Activated CD4-positive, alpha-beta T cell treated with anti-CD3 and anti-CD28 coated beads for 4 hours (primary cell): ENCODE data around the gene HOXD11.

Experiments
- DNase-seq, 2 donors: peaks; one replicate each; pipeline ENCODE4 v3.0.0-alpha.2; 2020

HOXD11 gene

GRCh38 chr2:176151442-176152287 is 44.6 kb downstream of the HOXD11 start, which contains the start of gene HOXD4:
Gene HOXD4 (plus strand): TSS chr2:176151550. CDS start chr2:176151634, 84 bp downstream.
- DNase-seq = no peak

DNA sequence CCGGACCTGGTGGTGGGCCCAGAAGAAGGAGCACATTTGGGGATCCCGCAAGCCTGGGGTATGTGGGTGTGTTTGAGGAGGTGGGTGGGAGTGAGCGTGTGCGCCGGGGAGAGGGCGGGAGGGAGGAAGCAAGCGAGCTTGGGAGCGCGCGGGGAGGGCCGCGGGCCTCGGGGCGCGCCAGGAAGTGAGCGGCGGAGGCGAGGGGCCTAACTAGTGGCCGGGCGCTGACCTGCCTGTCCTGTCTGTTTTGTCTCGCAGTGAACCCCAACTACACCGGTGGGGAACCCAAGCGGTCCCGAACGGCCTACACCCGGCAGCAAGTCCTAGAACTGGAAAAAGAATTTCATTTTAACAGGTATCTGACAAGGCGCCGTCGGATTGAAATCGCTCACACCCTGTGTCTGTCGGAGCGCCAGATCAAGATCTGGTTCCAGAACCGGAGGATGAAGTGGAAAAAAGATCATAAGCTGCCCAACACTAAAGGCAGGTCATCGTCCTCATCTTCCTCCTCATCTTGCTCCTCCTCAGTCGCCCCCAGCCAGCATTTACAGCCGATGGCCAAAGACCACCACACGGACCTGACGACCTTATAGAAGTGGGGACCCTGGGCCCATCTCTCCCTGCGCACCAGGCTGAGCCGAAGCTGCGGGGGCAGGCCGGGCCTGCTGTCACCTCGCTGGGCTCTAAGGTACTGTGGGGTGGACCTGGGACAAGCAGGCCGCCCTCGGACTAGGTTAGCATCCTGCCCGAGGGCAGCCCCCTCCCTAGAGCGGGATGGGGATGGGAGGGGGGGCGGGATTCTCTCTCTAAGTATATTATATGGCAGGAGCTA is 45.5 kb downstream of the HOXD11 start:
- DNase-seq = no peak

DNA sequence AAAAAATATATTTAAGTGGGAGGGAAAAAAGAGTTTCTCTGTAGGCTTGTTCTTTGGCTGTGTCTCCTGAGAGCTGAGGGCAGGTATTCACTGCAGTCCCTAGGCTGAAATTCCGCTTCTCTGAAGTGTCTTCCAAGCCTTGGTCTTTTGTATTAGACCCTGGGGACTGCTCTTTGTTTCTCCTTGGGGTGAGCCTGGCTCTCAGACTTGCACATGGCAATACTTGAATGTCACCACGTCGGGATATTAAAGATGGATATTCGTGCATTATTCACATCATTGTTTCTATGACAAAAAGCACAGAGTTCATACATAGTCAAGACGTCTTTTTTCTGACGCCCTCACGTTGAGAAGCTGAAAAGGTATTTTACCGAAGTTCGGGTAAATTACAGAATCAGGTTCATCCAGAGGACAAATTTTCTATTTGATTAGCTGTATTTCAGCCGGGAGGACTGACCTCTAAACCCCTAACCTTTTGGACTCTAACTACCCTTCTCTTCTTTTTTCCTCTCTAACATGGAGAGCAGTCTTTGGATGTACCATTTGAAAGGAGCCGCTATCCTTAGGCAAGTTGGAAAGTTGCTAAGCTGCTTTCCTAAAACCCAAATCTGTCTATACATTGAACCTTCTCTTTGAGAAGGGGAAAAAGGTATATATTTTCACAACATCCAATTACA is 47.6 kb downstream of the HOXD11 start:
- no peak for DNase-seq

- DNase-seq = no peak
Observed at GRCh38 chr2:176155356-176156044, 48.4 kb downstream of the HOXD11 start.

DNA sequence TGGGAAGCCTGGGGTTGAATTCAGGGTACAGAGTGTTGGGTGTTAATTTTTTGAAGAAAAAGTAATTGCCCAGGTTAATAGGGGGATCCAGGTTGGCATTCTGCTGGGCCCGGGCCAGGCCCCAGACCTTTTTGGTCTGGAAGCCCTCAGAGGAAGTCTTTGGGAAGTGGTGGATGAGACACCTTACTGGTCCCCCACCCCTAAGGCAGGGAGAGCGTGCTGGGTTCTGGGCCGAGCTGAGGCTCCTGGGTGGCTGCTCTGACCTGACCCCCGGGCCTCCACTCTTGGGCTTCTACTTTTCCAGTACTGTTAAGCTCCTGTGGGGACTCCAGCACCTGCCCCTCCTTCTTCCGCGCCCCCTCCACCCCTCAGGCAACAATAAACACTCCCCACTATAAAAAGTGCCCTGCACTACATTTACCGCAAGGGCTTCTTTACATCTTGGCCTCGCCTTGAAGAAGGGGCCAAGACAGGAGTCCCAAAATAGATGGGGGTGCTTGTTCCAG is 49.3 kb downstream of the HOXD11 start:
- no peak for DNase-seq

- DNase-seq = no peak
Observed at GRCh38 chr2:176156807-176157498, 49.9 kb downstream of the HOXD11 start, which contains the start of gene HOXD3. Gene HOXD3 (plus strand): TSS chr2:176157307. CDS start chr2:176169115, 11,808 bp downstream.

DNA sequence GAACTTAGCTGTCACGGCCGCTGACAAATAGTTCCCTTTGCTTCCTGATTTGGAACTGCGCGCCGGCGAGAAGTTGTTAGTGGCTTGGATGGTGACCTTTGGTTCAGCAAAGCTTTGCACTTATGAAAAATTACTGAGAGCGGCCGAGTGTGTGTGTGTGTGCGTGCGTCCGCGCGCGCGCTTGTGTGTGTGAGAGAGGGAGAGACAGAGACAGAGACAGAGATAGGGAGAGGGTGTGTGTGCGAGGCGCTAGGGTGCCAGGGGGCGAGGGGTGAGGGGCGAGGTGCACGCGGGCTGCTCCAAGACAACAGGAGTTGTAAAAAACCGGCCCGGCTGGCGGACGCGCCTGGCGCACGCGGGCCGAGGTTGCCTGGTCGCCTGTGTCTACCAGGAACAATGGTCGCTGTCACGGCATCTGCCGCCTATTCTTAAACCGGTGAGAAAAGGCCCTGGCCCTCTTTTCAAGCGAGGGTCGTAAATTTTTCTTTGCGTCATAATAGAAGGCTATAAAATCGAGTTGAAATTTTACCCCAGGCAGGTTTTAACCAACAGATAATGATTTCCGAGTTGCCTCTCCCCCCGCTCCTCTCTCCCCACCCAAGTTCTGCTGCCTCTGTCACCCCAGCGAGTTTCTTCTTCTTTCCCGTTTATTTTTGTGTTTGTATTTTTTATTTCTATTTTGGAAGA is 50.6 kb downstream of the HOXD11 start:
- DNase-seq = no peak

GRCh38 chr2:176158186-176158591 is 51.1 kb downstream of the HOXD11 start:
- DNase-seq = no peak

DNA sequence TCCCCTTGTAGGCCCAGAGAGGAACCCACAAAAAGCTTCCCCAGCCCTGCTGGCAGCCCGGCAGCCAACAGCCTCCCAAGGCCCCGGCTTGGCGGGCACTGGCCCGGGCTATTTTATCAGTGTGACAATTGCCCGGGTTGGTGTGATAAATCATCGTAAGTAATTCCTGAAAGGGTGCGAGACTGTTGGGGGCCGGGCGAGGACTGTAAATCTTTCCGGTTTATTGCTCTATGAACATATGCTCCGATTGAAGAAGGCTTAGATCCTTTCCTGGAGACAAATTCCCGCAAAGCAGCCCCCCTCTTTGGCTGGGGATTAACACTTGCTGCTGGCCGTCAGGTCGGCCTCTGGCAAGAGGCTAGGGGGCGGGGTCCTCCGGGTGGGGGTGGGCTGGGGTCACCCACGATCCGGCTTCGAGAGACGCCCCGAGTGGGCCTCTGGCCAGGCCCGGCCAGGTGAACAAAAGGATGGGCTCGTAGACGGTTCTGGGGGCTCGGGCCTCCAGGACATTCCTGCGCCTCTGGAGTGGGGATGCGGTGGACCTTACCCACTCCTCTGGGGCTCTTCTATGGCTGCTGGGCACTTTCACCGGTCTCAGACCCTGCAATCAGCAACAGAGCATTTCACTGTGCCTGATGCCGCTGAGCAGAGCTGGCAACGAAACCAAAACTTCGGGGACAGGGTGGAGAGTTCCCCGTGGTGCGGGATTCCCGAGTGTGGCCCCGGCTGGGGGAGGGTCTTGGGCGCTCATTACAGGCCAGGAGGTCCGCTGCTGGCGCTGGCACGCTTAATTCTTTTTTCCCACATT is 52.0 kb downstream of the HOXD11 start:
- DNase-seq = no peak
